Activated CD8-positive, alpha-beta T cell treated with anti-CD3 and anti-CD28 coated beads for 36 hours (primary cell): ENCODE results near the gene HMG20A. TPM values are rescaled to one million over a fixed set of nuclear protein-coding genes. Genes with fewer than 3 reads are reported as not detected.

ENCODE experiments used
- ATAC-seq: fragments of 200-7000 bp; cut with Tn5 transposase; one replicate; pipeline ENCODE4 v1.10.0; 2021; ENCODE audit warnings: mild to moderate bottlenecking, moderate library complexity
- CTCF ChIA-PET: fragments of 350-600 bp; sonication (Branson Sonifier 250); formaldehyde crosslinking; loops from one replicate; lab custom pipeline; 2021; ENCODE audit warnings: antibody characterized with exemption; lab: Charles Lee
- POLR2A ChIA-PET: fragments of 350-600 bp; sonication (Branson Sonifier 250); formaldehyde crosslinking; loops from one replicate; lab custom pipeline; 2021; ENCODE audit warnings: antibody characterized with exemption; lab: Charles Lee
- DNase-seq: peaks from one replicate; pipeline ENCODE4 v3.0.0-alpha.2; 2020
- H3K27ac Mint-ChIP-seq: one replicate; pipeline ENCODE4 v1.8.0; 2021; ENCODE audit warnings: mild to moderate bottlenecking, mixed read lengths
- H3K27me3 Mint-ChIP-seq: one replicate; pipeline ENCODE4 v1.8.0; 2021; ENCODE audit warnings: mixed read lengths
- H3K36me3 Mint-ChIP-seq: one replicate; pipeline ENCODE4 v1.8.0; 2021; ENCODE audit warnings: low read depth, mixed read lengths
- H3K4me1 Mint-ChIP-seq: one replicate; pipeline ENCODE4 v1.8.0; 2021; ENCODE audit warnings: low read depth, mixed read lengths
- H3K4me3 Mint-ChIP-seq: one replicate; pipeline ENCODE4 v1.8.0; 2021; ENCODE audit warnings: mild to moderate bottlenecking, moderate library complexity, mixed read lengths
- H3K9me3 Mint-ChIP-seq: one replicate; pipeline ENCODE4 v1.8.0; 2021; ENCODE audit warnings: mixed read lengths
- intact Hi-C: fragments of 100-400 bp; cut with micrococcal nuclease; formaldehyde crosslinking; loops from one replicate; pipeline ENCODE4 v1.10.0; 2022
- total RNA-seq, 2 experiments: library from RNA; stranded (reverse); gene quantifications; one replicate each; pipeline ENCODE4 v1.2.3, GENCODE V29; 2021
- TF ChIP-seq, protein P1 (sequence below): fragments of 200-600 bp; IDR thresholded peaks from one replicate; pipeline ENCODE4 v1.8.0; 2022; ENCODE audit warnings: antibody characterized with exemption, mild to moderate bottlenecking

The HMG20A gene
- total RNA-seq, 2 experiments from 2014 or later = 44.4 to 44.9 TPM

- Mint-ChIP-seq H3K4me3 (no peak overlapping the region), H3K4me1 (peaks cover 3% of the 10 kb centered on the region), H3K27ac (no peak overlapping the region), H3K36me3 (peaks cover 27% of the 10 kb centered on the region), H3K9me3 (no peaks in the 10 kb centered on the region), H3K27me3 (no peaks in the 10 kb centered on the region)
- POLR2A ChIA-PET = no interaction called here
- no peak for DNase-seq
- TF ChIP-seq, protein P1, sequence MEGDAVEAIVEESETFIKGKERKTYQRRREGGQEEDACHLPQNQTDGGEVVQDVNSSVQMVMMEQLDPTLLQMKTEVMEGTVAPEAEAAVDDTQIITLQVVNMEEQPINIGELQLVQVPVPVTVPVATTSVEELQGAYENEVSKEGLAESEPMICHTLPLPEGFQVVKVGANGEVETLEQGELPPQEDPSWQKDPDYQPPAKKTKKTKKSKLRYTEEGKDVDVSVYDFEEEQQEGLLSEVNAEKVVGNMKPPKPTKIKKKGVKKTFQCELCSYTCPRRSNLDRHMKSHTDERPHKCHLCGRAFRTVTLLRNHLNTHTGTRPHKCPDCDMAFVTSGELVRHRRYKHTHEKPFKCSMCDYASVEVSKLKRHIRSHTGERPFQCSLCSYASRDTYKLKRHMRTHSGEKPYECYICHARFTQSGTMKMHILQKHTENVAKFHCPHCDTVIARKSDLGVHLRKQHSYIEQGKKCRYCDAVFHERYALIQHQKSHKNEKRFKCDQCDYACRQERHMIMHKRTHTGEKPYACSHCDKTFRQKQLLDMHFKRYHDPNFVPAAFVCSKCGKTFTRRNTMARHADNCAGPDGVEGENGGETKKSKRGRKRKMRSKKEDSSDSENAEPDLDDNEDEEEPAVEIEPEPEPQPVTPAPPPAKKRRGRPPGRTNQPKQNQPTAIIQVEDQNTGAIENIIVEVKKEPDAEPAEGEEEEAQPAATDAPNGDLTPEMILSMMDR = no peak
- ATAC-seq = no peak
- intact Hi-C loops = no loop called here
- CTCF ChIA-PET = interaction anchor here (2.5 to 3.8 kb wide), 2 partner anchors 20 to 66 kb away, joined by 11 to 12 read pairs; no protein-coding TSS in a partner anchor
Observed at GRCh38 chr15:77476995-77477394, 56.3 kb downstream of the HMG20A start.

DNA sequence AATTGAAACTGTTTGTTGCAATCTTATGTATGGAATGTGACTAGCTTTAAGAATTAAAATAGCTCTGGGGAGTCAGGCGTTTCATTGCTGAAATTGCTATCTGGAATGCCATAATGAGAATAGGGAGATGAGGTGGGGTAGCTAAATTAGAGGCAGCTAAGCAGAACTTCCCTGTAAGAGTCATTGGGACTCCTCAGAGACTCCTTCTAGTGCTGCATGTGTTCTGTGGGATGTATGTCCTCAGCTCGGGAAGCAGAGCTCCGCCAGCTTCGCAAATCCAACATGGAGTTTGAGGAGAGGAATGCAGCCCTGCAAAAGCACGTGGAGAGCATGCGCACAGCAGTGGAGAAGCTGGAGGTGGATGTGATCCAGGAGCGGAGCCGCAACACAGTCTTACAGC, 57.4 kb downstream of the HMG20A start:
- H3K4me1 Mint-ChIP-seq = peaks cover 3% of the 10 kb centered on the region
- ATAC-seq (no peak), DNase-seq (no peak)
- ChIA-PET POLR2A (interaction anchor here (0.5 kb wide), 1 partner anchor 412 kb away, joined by 3 read pairs; no protein-coding TSS in a partner anchor), CTCF (interaction anchor here (2.5 to 3.8 kb wide), 2 partner anchors 19 to 65 kb away, joined by 11 to 12 read pairs; no protein-coding TSS in a partner anchor)
- no peaks in the 10 kb centered on the region for H3K9me3 Mint-ChIP-seq
- TF ChIP-seq, protein P1 = no peak
- no peak overlapping the region for H3K27ac Mint-ChIP-seq
- H3K27me3 Mint-ChIP-seq = no peaks in the 10 kb centered on the region
- H3K4me3 Mint-ChIP-seq = no peak overlapping the region
- peaks cover 28% of the 10 kb centered on the region for H3K36me3 Mint-ChIP-seq
- intact Hi-C loops = no loop called here

DNA sequence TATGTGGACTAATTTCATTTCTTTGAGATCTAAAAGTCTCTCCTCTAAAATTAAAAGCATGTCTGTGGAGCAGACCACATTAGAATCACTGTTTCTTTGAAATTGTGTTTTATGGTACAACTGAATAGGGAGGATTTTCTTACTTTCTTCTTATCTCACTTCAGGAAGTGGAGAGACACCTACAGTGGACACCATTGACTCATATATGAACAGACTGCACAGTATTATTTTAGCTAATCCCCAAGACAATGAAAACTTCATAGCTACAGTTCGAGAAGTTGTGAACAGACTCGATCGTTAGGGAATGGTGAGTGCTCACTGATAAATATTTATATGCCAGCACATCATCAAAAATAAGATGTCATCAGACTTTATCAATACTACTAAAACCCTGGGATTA, 58.3 kb downstream of the HMG20A start:
- Mint-ChIP-seq H3K4me1 (peaks cover 3% of the 10 kb centered on the region), H3K4me3 (no peak overlapping the region)

DNA sequence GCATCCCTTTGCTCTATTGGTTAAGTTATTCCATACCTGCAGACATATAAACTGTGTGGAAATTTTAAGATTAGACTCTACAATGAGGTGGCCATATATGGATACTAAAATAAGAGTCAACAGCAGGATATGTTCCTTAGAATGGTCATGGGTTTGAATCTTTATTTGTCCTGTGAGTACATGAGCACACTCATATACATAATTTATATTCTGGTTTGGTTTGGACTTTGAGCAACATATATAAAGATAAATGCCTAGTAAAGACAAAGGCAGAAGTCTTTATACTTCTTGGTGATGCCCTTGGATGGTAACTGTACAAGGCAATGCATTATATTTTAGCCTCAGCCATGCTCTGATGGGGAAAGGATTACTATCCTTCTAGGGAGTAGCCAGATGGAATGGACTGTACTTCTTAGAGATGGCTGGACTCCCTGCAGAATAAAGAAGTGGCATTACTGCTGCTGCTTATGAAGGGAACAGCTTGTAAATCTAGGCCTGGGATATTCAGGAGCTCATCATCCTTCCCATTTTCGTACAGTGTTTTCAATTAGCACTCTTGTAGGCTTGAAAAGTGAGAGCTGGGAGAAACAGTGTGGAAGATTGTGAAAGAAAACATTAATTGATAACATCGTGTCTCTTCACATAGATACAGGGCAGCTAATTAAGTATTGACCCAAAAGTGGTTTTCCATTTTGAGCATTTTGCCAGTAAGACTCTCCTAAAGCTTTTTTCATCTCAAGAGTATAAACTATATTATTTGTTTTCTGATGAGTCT, 60.4 kb downstream of the HMG20A start:
- TF ChIP-seq, protein P1 = no peak
- POLR2A ChIA-PET = interaction anchor here (0.6 kb wide), 1 partner anchor 1371 kb away, joined by 3 read pairs; no protein-coding TSS in a partner anchor
- Mint-ChIP-seq H3K36me3 (peaks cover 29% of the 10 kb centered on the region), H3K9me3 (no peaks in the 10 kb centered on the region), H3K27ac (no peak overlapping the region), H3K4me1 (peaks cover 3% of the 10 kb centered on the region), H3K27me3 (no peaks in the 10 kb centered on the region), H3K4me3 (no peak overlapping the region)
- DNase-seq (no peak), ATAC-seq (no peak)
- CTCF ChIA-PET = interaction anchor here (1.3 to 3.2 kb wide), 2 partner anchors 16 to 62 kb away, joined by 3 to 11 read pairs; no protein-coding TSS in a partner anchor
- intact Hi-C loops = no loop called here

More for the DNA sequence above, 58.3 kb downstream of the HMG20A start:
- H3K36me3 Mint-ChIP-seq = peaks cover 26% of the 10 kb centered on the region
- ChIA-PET POLR2A (no interaction called here), CTCF (interaction anchor here (1.0 to 3.8 kb wide), 4 partner anchors 13 to 64 kb away, joined by 3 to 12 read pairs (median 7); no protein-coding TSS in a partner anchor)
- H3K27ac Mint-ChIP-seq = no peak overlapping the region
- DNase-seq (no peak), ATAC-seq (no peak)
- H3K9me3 Mint-ChIP-seq = no peaks in the 10 kb centered on the region
- intact Hi-C loops = no loop called here
- no peaks in the 10 kb centered on the region for H3K27me3 Mint-ChIP-seq
- TF ChIP-seq, protein P1 = no peak

GRCh38 chr15:77481670-77482069, 61.0 kb downstream of the HMG20A start:
- no peaks in the 10 kb centered on the region for H3K27me3 Mint-ChIP-seq
- no peak overlapping the region for H3K27ac Mint-ChIP-seq
- H3K36me3 Mint-ChIP-seq = peaks cover 31% of the 10 kb centered on the region
- TF ChIP-seq, protein P1 = no peak
- ChIA-PET CTCF (interaction anchor here (1.3 to 3.2 kb wide), 3 partner anchors 15 to 363 kb away, joined by 3 to 11 read pairs (median 6); no protein-coding TSS in a partner anchor), POLR2A (interaction anchor here (0.6 kb wide), 1 partner anchor 1372 kb away, joined by 3 read pairs; no protein-coding TSS in a partner anchor)
- no peak for DNase-seq
- no peak overlapping the region for H3K4me3 Mint-ChIP-seq
- peaks cover 5% of the 10 kb centered on the region for H3K4me1 Mint-ChIP-seq
- ATAC-seq = no peak
- intact Hi-C loops = no loop called here
- no peaks in the 10 kb centered on the region for H3K9me3 Mint-ChIP-seq
